Left forelimb (tissue), 1 donor: ENCODE results near the gene UPK1B.
"Not testable (repeated sequence)": the region's sequence is repeated elsewhere in the genome, so short reads cannot be mapped to it uniquely, and the experiment has no call there.

ENCODE experiments used
- DNase-seq: peaks from one replicate; pipeline ENCODE4 v3.0.0-alpha.2; 2018; ENCODE audit warnings: low spot score

The UPK1B gene

DNA sequence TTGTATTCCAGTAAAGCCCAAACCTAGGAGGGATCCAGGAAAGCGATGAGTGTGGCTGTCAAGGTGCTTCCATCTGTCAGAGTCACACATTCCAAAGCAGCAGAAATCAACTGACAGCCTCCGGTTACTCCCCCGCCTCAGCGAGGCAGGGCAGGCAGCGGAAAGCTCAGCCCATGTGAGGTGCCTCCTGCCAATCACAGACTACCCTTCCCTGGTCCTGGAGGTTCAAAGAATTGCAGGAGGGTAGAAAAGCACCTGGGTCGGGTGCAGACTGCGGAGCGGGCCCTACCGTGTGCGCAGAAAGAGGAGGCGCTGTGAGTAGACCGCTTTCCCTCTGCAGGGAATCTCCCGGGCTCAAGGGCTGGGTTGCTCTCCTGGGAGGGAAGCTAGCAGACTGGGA, at the start of gene UPK1B:
UPK1B (plus strand) TSS at position 274 of the 400 bp plus-strand sequence. CDS start 13,144 bp downstream, outside the sequence.
- DNase-seq, result no peak

GRCh38 chr3:119125342-119125741, 48.1 kb upstream of the UPK1B start:
- DNase-seq, result no peak

GRCh38 chr3:119125742-119126504, 47.5 kb upstream of the UPK1B start:
- DNase-seq, result no peak

DNA sequence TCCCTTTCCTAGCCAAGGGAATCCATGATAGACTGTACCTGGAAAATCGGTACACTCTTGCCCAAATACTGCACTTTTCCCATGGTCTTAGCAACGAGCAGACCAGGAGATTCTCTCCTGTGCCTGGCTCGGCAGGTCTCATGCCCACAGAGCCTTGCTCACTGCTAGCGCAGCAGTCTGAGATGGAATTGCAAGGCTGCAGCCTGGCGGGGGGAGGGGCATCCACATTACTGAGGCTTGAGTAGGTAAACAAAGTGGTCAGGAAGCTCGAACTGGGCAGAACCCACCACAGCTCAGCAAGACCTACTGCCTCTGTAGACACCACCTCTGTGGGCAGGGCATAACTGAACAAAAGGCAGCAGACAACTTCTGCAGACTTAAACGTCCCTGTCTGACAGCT, 43.1 kb upstream of the UPK1B start:
- not testable (repeated sequence) for DNase-seq

- DNase-seq, result not testable (repeated sequence)
Measured at GRCh38 chr3:119132291-119132690, 41.1 kb upstream of the UPK1B start.

DNA sequence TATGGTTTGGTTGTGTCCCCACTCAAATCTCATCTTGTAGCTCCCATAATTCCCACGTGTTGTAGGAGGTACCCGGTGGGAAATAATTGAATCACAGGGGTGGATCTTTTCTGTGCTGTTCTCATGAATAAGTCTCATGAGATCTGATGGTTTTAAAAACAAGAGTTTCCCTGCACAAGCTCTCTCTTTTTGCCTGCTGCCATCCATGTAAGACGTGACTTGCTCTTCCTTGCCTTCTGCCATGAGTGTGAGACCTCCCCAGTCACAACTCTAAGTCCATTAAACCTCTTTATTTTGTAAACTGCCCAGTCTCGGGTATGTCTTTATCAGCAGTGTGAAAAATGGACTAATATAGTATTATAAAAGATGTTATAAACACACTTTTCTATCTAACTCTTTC, 34.0 kb upstream of the UPK1B start:
- DNase-seq, result not testable (repeated sequence)

DNA sequence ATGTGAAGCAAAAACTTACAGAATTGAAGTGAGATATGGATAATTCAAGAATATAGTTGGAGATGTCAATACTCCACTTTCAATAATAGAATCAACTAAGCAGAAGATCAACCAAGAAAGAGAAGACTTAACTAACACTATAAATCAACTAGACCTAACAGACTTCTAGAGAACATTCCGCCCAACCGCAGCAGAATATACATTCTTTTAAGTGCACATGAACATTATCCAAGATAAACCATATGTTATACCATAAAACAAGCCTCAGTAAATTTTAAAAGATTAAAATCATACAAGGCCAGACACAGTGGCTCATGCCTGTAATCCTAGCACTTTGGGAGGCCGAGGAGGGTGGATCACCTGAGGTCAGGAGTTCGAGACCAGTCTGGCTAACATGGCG, 32.9 kb upstream of the UPK1B start:
- no peak for DNase-seq

DNA sequence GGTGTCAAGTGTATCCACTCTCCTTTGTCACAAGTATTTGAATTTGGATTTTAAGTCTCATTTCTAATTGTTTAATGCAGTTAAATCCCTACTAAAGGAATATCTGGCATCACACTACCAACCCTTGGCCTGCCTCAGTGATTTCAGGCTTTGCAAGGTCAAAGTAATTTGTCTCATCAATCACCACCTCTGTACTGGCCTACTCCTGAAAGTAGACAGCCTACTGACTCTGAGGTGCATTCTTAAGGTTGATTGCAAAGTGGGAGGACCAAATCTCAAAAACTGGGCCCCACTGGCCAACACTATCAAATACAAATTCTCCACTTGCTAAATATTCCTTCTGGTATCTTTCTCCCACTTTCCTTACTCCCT, 28.3 kb upstream of the UPK1B start:
- no peak for DNase-seq

GRCh38 chr3:119145500-119146167, 27.8 kb upstream of the UPK1B start, which contains the start of gene TEX55:
TSS of gene TEX55 (plus strand) at chr3:119146165. CDS start at chr3:119146190, 25 bp downstream.
- no peak for DNase-seq

DNA sequence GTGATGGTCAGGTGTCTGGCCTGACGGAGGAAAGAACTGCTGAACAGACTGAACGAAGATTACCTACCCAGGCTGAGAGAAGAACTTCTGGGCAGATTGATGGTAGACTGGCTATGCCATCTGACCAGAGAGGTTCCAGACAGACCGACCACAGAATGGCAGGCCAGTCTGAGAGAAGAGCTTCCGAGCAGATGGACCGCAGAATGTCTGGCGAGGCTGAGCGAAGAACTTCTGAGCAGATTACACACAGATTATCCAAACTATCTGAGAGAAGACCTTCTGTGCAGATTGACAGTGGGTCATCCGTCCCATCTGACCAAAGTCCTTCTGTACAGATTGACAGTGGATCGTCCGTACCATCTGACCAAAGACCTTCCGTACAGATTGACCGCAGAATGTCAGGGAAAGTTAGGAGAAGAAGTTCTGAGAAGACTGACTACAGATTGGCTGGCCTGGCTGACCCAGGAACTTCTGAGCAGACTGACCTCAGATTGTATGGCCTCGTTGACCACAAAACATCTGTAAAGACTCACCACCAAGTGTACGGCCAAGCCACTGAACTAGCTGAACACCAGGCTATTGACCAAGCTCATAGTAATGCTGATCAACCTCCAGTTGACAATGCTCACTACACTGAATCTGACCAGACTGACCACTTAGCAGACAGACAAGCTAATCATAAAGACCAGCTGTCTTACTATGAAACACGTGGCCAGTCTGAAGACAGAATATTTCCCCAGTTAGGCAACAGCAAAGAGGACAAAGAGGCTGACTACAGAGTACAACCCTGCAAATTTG, 26.6 kb upstream of the UPK1B start:
- DNase-seq, result no peak

- DNase-seq, result no peak
Measured at GRCh38 chr3:119147494-119147893, 25.9 kb upstream of the UPK1B start.

GRCh38 chr3:119148493-119149180, 24.8 kb upstream of the UPK1B start:
- no peak for DNase-seq

DNA sequence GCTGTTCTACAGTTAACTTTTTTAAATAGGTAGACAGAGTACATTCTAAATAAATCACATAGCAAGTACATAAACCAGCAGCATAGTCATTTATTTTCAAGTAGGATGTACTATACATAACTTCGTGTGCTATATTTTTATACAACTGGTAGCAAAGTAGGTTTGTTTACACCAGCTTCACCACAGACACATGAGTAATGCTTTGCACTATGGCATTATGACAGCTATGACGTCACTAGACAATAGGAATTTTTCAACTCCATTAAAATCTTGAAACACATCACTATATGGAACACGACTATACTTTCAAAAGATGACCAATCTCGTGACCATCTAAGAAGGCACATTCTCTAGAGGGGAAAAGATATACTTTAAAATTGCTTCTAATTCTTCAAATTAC, 23.9 kb upstream of the UPK1B start:
- no peak for DNase-seq

DNA sequence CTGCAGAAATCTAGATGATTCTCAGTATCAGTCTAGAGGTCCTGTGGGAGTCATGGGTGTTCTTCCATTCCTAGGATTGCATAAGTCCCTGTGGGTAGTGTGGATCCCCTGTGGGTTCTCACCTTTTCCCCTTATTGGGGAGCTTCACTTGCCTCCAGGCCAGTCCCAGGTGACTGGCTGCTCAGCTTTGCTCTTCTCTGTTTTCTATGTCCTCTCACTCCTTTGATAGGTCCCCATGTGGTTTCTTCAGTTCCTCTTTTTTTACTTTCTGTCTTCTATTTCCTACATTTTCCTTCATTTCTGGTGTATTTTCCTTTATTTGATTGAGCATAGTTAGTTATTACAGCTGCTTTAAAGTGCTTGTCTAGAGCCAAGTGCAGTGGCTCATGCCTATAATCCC, 16.5 kb upstream of the UPK1B start:
- no peak for DNase-seq

- no peak for DNase-seq
Measured at GRCh38 chr3:119157971-119158370, 15.4 kb upstream of the UPK1B start.

DNA sequence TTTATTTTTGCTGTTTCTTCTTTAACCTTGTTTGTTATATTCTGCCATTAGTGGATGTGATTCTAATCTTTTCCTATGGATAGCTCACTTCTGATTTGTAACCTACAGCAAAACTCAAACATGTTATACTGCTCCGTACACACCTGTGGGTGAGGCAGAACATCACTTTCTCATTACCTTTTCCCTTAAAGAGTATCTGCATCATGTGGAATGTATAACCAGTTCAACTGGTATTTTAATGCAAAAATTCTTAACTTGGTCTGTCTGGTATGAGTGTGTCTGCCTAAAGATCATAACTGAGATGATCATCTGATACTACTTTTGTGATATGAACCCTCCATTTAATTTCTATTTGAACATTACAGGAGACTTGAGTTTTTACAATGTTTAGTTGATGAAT, 13.0 kb upstream of the UPK1B start:
- no peak for DNase-seq

DNA sequence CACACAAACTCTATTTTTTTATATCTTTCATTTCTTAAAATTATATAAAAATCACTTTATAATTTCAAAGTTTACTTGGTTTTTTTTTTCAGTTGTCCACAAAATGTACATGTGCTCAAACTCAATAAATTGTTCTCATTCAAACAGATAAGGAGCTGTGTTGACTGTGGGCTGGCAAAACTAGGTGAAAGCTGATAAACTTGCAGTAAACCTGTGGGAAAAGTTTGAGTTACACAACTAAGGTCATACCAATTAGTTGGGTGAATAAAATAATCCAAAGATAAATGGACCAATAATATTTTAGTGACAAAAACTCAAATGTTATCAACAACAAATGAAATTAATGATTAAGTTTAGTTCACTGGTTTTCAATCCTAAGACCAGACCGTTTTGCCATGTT, 12.6 kb upstream of the UPK1B start:
- DNase-seq, result no peak

DNA sequence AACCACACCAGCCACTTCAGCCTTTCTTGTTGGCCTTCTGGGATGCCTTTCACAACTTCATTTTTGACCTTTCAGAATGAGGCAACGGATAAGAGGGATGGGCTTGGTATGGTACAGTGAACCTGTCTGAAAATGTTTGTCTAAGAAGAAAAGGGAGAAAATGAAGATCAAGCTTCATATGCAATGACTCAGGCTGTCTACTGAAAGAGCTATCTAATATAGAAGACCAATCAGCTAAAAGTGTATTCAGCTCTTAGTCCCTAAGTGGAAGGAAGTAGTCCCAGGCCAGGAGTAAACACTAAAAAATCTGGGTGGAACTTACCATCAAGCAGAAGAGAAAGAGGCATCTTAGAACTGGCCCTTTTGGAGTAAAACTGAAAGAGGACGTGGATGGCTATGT, 12.2 kb upstream of the UPK1B start:
- DNase-seq, result no peak

DNA sequence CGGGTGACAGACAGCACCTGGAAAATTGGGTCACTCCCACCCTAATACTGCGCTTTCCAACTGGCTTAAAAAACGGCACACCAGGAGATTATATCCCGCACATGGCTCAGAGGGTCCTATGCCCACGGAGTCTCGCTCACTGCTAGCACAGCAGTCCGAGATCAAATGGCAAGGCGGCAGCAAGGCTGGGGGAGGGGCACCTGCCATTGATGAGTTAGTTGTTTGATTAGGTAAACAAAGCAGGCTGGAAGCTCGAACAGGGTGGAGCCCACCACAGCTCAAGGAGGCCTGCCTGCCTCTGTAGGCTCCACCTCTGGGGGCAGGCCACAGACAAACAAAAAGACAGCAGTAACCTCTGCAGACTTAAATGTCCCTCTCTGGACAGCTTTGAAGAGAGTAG, 8.7 kb upstream of the UPK1B start:
- DNase-seq, result not testable (repeated sequence)

- DNase-seq, result no peak
Measured at GRCh38 chr3:119170821-119171220, 2.6 kb upstream of the UPK1B start.

DNA sequence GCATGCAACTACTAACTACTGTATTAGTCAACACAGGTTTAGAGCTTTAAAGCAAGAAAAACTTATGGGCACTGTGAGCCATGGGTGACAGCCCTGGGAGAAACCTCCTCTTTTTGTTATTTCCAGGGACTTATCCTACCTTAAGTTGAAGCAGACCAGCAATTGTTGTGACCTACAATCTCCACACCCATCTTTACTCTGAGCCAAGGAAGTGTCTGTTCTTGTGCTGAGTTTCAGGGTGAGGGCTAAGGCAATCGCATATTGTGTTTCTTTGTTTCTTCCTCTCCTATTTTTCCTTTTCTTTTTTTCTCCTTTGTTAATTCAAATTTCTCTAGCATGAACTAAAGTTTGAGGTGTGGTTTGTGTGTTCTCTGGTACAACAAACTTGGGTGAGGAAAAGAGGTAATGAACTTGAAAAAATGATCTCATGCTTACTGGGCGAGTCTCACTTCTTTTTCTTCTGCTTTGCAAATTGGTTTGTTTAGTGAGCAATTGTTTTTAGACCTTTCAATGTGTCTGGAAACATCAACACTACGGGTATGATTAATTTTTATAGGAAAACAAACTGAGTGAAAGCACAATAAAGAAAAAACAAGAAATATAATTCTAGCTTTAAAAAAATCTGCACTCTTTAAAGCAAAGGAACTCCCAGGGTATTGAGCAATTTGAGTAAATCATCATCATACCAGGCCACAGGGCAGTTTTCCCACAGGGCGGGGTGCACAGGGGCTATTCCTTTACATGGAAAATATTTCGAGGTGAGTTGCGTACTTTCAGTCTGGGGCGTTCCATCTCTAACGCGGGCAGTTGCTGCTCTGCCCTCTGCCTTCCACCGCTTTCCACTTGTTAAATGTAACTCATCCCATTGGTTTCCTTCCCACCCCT, 2.7 kb downstream of the UPK1B start:
- no peak for DNase-seq
